HepG2 (cell line): ENCODE results near the gene C3orf18. TPM values are rescaled to one million over a fixed set of nuclear protein-coding genes. Genes with fewer than 3 reads are reported as not detected.

Experiments
- ATAC-seq: fragments of 200-7000 bp; cut with Tn5 transposase; 3 replicates; pipeline ENCODE4 v1.9.1; 2020; ENCODE audit warnings: mild to moderate bottlenecking, moderate library complexity
- BruUV-seq: library from RNA; stranded (reverse); fragments of 400-500 nt; replicated peaks from 2 replicates; lab custom pipeline; 2021; lab: Mats Ljungman, UMichigan
- CTCF ChIA-PET: fragments of 300-600 bp; formaldehyde crosslinking; extraction: SDS; loops from one replicate; lab custom pipeline; 2021; ENCODE audit warnings: low total read pairs, inconsistent platforms, low intra/inter-chr PET ratio; lab: Yijun Ruan, JAX
- POLR2A ChIA-PET: fragments of 350-600 bp; sonication (Branson Sonifier 250); formaldehyde crosslinking; loops from one replicate; lab custom pipeline; 2020; ENCODE audit warnings: antibody characterized with exemption, inconsistent platforms; lab: Yijun Ruan, JAX
- DNase-seq: peaks from one replicate; pipeline ENCODE4 v3.0.0-alpha.2; 2015; ENCODE audit warnings: low spot score
- FAIRE-seq: peaks from 3 replicates; lab custom pipeline; 2011; peaks lifted over from hg19 to GRCh38; lab: Jason Lieb, UNC
- H2AFZ ChIP-seq: one replicate; pipeline ENCODE4 v1.6.1; 2011; ENCODE audit warnings: low read length, inconsistent platforms
- H3K27ac ChIP-seq: fragments of 300-600 bp; 3 replicates; pipeline ENCODE4 v1.8.0; 2011; ENCODE audit warnings: mixed run types, mild to moderate bottlenecking, mixed read lengths, low read length, inconsistent platforms; ENCODE audit not compliant: insufficient read depth; ENCODE audit errors: extremely low read length
- H3K27me3 ChIP-seq, 2 experiments: fragments of 200-600 bp in 1 of 2; 2 replicates in 1 of 2; 3 replicates in 1 of 2; pipeline versions ENCODE4 v1.6.0 to v1.8.0; 2011; ENCODE audit warnings: low read length in 2 of 2, mild to moderate bottlenecking in 2 of 2, moderate library complexity in 2 of 2, inconsistent platforms in 1 of 2; ENCODE audit not compliant: insufficient read depth in 2 of 2, control insufficient read depth in 1 of 2
- H3K36me3 ChIP-seq, 2 experiments: fragments of 200-600 bp in 1 of 2; replicated peaks in 1 of 2; 2 replicates in 1 of 2; 3 replicates in 1 of 2; pipeline versions ENCODE4 v1.5.1 to v1.8.0; 2011; ENCODE audit warnings: low read length in 2 of 2, inconsistent platforms in 1 of 2; ENCODE audit not compliant: insufficient read depth in 2 of 2, control insufficient read depth in 1 of 2
- H3K4me1 ChIP-seq: 2 replicates; pipeline ENCODE4 v1.5.1; 2012; ENCODE audit warnings: low read length, inconsistent platforms; ENCODE audit not compliant: insufficient read depth
- H3K4me2 ChIP-seq: 2 replicates; pipeline ENCODE4 v1.6.0; 2011; ENCODE audit warnings: low read depth, low read length, inconsistent platforms
- H3K4me3 ChIP-seq, 3 experiments: fragments of 200-600 bp in 1 of 3; sonication (generic), shearing (Covaris generic) in 1 of 3; replicated peaks in 1 of 3; 2 replicates each; pipeline ENCODE4 v1.5.1; 2011 to 2016; ENCODE audit warnings: low read length in 3 of 3, inconsistent platforms in 2 of 3, low read depth in 2 of 3, mild to moderate bottlenecking in 2 of 3, control low read depth in 1 of 3, mixed read lengths in 1 of 3; ENCODE audit not compliant: insufficient read depth in 1 of 3
- H3K79me2 ChIP-seq: one replicate; pipeline ENCODE4 v1.6.1; 2011; ENCODE audit warnings: low read length, inconsistent platforms; ENCODE audit not compliant: insufficient read depth
- H3K9ac ChIP-seq: 2 replicates; pipeline ENCODE4 v1.6.0; 2011; ENCODE audit warnings: mild to moderate bottlenecking, low read depth, low read length, inconsistent platforms; ENCODE audit not compliant: insufficient read depth
- H3K9me3 ChIP-seq: 2 replicates; pipeline ENCODE4 v1.5.1; 2012; ENCODE audit warnings: mild to moderate bottlenecking, low read length
- H4K20me1 ChIP-seq: 2 replicates; pipeline ENCODE4 v1.6.0; 2011; ENCODE audit warnings: inconsistent platforms, mild to moderate bottlenecking, low read length, moderate library complexity; ENCODE audit not compliant: insufficient read depth
- EEA1 ChIP-seq: sonication (generic); formaldehyde crosslinking; IDR thresholded peaks from 2 replicates; pipeline ENCODE4 v1.5.1; 2020; ENCODE audit warnings: mild to moderate bottlenecking, missing genetic modification reagents, borderline replicate concordance
- HCFC1 ChIP-seq: fragments of 150-350 bp; IDR thresholded peaks from 2 replicates; pipeline ENCODE4 v1.6.1; 2014; ENCODE audit warnings: low read depth, low read length
- NCOR1 ChIP-seq: fragments of 200-600 bp; sonication (generic); IDR thresholded peaks from 2 replicates; pipeline ENCODE4 v1.7.0; 2017; ENCODE audit warnings: antibody characterized with exemption, low read length, borderline replicate concordance
- ZNF263 ChIP-seq: sonication (generic); formaldehyde crosslinking; IDR thresholded peaks from 2 replicates; pipeline ENCODE4 v1.4.0; 2020; ENCODE audit warnings: missing genetic modification reagents
- ZNF329 ChIP-seq: sonication (generic); formaldehyde crosslinking; IDR thresholded peaks from 2 replicates; pipeline ENCODE4 v1.9.0; 2021; ENCODE audit warnings: low read depth, mild to moderate bottlenecking, missing genetic modification reagents
- WGBS: methylation state at CpG from one replicate; pipeline ENCODE4 v1.1.6; 2017; ENCODE audit warnings: low lambda C conversion rate; 5-methylcytosine and 5-hydroxymethylcytosine counted together
- in situ Hi-C: cut with HindIII; loops from 2 replicates; pipeline ENCODE4 v1.10.0; 2017; ENCODE audit warnings: low pct_unique_long_range_greater_than_20kb; ENCODE audit not compliant: extremely low pct_ligation_motif_present
- intact Hi-C: fragments of 100-400 bp; cut with micrococcal nuclease; formaldehyde crosslinking; loops from one replicate; pipeline ENCODE4 v1.10.0; 2022; ENCODE audit not compliant: unreplicated experiment
- polyA plus RNA-seq, 8 experiments: library from polyadenylated mRNA; depleted of rRNA in 3 of 8; stranded (reverse) in 7 of 8; unstranded in 1 of 8; fragments of >200 nt; fragmentation: Illumina TruSeq in 4 of 8; extraction: Trizol in 4 of 8; gene quantifications; 2 replicates each; pipeline versions ENCODE4 v1.2.1 to v1.2.3, GENCODE V29; 2011 to 2016; ENCODE audit warnings: low read depth in 4 of 8, missing spikeins in 1 of 8, mixed read lengths in 1 of 8; ENCODE audit not compliant: insufficient read depth in 1 of 8
- total RNA-seq, 5 experiments: library from RNA; depleted of rRNA; stranded (reverse); fragments of >200 nt; fragmentation: Illumina TruSeq; extraction: Trizol; gene quantifications; 2 replicates each; pipeline ENCODE4 v1.2.3, GENCODE V29; 2016; ENCODE audit warnings: low read depth in 1 of 5
- TF ChIP-seq, protein P1 (sequence below): sonication (generic); formaldehyde crosslinking; IDR thresholded peaks from 2 replicates; pipeline ENCODE4 v1.5.1; 2020; ENCODE audit warnings: mild to moderate bottlenecking, missing genetic modification reagents, moderate library complexity
- TF ChIP-seq, protein P2 (sequence below): sonication (generic); formaldehyde crosslinking; IDR thresholded peaks from 2 replicates; pipeline ENCODE4 v1.8.1; 2023; ENCODE audit warnings: missing genetic modification reagents, mild to moderate bottlenecking, borderline replicate concordance
- TF ChIP-seq, protein P3 (sequence below): sonication (generic); formaldehyde crosslinking; IDR thresholded peaks from 2 replicates; pipeline ENCODE4 v1.9.0; 2021; ENCODE audit warnings: mild to moderate bottlenecking, missing genetic modification reagents
- TF ChIP-seq, protein P4 (sequence below): sonication (generic); formaldehyde crosslinking; IDR thresholded peaks from 2 replicates; pipeline ENCODE4 v1.9.0; 2022; ENCODE audit warnings: missing genetic modification reagents, mild to moderate bottlenecking, borderline replicate concordance

Gene C3orf18
- total and polyA plus RNA-seq, 2 of the 13 experiments (the other 11 are each of a cell fraction or from before 2014, with no cell fraction given), result 1.6 to 4.8 TPM

DNA sequence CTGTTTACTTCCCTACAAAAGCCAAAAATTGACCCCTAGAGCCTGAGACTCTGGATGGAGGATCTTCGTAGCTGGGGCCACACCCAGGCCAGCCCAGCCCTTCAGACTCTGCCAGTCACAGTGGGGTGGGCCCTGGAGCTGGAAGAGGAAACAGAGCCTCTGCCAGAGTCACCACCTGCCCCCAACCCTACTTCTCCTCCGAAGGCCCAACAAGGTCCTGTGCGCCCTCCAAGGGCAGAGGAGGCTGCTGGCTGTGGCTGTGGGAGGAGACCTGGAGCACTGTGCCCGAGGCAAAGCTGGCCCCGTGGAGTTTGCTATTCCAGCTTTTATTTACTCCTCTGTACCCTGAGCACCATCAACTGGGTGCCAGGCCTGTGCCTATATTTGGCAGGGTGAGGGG lies 25.0 kb upstream of the C3orf18 start (continued):
- TF ChIP-seq, protein P1, sequence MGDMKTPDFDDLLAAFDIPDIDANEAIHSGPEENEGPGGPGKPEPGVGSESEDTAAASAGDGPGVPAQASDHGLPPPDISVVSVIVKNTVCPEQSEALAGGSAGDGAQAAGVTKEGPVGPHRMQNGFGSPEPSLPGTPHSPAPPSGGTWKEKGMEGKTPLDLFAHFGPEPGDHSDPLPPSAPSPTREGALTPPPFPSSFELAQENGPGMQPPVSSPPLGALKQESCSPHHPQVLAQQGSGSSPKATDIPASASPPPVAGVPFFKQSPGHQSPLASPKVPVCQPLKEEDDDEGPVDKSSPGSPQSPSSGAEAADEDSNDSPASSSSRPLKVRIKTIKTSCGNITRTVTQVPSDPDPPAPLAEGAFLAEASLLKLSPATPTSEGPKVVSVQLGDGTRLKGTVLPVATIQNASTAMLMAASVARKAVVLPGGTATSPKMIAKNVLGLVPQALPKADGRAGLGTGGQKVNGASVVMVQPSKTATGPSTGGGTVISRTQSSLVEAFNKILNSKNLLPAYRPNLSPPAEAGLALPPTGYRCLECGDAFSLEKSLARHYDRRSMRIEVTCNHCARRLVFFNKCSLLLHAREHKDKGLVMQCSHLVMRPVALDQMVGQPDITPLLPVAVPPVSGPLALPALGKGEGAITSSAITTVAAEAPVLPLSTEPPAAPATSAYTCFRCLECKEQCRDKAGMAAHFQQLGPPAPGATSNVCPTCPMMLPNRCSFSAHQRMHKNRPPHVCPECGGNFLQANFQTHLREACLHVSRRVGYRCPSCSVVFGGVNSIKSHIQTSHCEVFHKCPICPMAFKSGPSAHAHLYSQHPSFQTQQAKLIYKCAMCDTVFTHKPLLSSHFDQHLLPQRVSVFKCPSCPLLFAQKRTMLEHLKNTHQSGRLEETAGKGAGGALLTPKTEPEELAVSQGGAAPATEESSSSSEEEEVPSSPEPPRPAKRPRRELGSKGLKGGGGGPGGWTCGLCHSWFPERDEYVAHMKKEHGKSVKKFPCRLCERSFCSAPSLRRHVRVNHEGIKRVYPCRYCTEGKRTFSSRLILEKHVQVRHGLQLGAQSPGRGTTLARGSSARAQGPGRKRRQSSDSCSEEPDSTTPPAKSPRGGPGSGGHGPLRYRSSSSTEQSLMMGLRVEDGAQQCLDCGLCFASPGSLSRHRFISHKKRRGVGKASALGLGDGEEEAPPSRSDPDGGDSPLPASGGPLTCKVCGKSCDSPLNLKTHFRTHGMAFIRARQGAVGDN (CRISPR knock-in tag), result peak; percentile 39
- TF ChIP-seq NCOR1, result no peak
- TF ChIP-seq EEA1 (CRISPR knock-in tag), result 0 out of 2 replicates have a peak, but pooled peaks have one; percentile 51
- TF ChIP-seq ZNF263, result peak; percentile 83
- no peak for TF ChIP-seq ZNF329 (CRISPR knock-in tag)
- TF ChIP-seq, protein P2, sequence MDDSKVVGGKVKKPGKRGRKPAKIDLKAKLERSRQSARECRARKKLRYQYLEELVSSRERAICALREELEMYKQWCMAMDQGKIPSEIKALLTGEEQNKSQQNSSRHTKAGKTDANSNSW, result no peak

DNA sequence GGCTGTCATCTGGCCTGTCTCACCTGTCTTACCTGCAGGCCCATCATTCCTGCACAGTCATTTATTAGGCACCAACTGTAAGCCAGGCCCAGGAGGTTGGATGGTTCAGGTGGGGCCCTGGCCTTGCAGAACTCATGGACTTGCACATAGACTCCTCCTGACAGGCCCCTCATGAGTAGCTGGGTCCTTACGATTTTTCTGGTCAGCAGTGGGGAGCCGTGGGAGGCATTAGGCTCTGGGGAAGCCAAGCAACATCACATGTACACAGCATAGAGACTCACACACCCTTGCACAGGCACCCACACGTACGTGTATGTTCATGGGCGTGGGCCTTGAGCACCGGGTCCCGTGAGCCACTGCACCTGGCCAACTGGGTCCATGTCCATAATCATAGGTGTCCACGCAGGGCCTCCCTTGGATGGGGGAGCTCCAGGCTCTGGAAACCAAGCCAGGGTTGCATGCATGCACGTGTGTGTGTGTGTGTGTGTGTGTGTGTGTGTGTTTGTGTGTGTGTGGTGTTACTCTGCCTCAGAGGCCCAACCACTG lies 23.7 kb upstream of the C3orf18 start:
- no peak for ATAC-seq
- Histone ChIP-seq H2AFZ (no peak overlapping the region), H3K36me3 (no peaks in the 10 kb centered on the region), H3K9me3 (no peaks in the 10 kb centered on the region), H3K79me2 (no peaks in the 10 kb centered on the region), H3K27ac (peak overlapping the region; percentile 60), H3K27me3 (no peaks in the 10 kb centered on the region; a peak in 1 of 5 replicates), H3K9ac (no peak overlapping the region), H4K20me1 (no peaks in the 10 kb centered on the region), H3K4me1 (peaks cover 90% of the 10 kb centered on the region), H3K4me3 (no peak overlapping the region), H3K4me2 (no peak overlapping the region)
- ChIA-PET POLR2A (interaction anchor here (1.3 to 5.7 kb wide), 5 partner anchors 10 to 288 kb away, joined by 3 to 176 read pairs (median 14); partner anchors contain the start of genes CISH, HEMK1 and HYAL1), CTCF (interaction anchor here (0.6 to 1.0 kb wide), 2 partner anchors 23 to 42 kb away, joined by 3 read pairs; no protein-coding TSS in a partner anchor)
- WGBS, result 20% methylated on average over 1 of the region's 9 CpGs
- no peak for DNase-seq
- intact Hi-C loops, result no loop called here
- FAIRE-seq, result no peak
- BruUV-seq, result no TSS peak
- in situ Hi-C loops, result no loop called here
- TF ChIP-seq, protein P3, sequence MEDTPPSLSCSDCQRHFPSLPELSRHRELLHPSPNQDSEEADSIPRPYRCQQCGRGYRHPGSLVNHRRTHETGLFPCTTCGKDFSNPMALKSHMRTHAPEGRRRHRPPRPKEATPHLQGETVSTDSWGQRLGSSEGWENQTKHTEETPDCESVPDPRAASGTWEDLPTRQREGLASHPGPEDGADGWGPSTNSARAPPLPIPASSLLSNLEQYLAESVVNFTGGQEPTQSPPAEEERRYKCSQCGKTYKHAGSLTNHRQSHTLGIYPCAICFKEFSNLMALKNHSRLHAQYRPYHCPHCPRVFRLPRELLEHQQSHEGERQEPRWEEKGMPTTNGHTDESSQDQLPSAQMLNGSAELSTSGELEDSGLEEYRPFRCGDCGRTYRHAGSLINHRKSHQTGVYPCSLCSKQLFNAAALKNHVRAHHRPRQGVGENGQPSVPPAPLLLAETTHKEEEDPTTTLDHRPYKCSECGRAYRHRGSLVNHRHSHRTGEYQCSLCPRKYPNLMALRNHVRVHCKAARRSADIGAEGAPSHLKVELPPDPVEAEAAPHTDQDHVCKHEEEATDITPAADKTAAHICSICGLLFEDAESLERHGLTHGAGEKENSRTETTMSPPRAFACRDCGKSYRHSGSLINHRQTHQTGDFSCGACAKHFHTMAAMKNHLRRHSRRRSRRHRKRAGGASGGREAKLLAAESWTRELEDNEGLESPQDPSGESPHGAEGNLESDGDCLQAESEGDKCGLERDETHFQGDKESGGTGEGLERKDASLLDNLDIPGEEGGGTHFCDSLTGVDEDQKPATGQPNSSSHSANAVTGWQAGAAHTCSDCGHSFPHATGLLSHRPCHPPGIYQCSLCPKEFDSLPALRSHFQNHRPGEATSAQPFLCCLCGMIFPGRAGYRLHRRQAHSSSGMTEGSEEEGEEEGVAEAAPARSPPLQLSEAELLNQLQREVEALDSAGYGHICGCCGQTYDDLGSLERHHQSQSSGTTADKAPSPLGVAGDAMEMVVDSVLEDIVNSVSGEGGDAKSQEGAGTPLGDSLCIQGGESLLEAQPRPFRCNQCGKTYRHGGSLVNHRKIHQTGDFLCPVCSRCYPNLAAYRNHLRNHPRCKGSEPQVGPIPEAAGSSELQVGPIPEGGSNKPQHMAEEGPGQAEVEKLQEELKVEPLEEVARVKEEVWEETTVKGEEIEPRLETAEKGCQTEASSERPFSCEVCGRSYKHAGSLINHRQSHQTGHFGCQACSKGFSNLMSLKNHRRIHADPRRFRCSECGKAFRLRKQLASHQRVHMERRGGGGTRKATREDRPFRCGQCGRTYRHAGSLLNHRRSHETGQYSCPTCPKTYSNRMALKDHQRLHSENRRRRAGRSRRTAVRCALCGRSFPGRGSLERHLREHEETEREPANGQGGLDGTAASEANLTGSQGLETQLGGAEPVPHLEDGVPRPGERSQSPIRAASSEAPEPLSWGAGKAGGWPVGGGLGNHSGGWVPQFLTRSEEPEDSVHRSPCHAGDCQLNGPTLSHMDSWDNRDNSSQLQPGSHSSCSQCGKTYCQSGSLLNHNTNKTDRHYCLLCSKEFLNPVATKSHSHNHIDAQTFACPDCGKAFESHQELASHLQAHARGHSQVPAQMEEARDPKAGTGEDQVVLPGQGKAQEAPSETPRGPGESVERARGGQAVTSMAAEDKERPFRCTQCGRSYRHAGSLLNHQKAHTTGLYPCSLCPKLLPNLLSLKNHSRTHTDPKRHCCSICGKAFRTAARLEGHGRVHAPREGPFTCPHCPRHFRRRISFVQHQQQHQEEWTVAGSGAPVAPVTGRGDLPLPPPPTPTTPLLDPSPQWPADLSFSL (CRISPR knock-in tag), result peak; percentile 72
- no peak for TF ChIP-seq HCFC1
- TF ChIP-seq, protein P4, sequence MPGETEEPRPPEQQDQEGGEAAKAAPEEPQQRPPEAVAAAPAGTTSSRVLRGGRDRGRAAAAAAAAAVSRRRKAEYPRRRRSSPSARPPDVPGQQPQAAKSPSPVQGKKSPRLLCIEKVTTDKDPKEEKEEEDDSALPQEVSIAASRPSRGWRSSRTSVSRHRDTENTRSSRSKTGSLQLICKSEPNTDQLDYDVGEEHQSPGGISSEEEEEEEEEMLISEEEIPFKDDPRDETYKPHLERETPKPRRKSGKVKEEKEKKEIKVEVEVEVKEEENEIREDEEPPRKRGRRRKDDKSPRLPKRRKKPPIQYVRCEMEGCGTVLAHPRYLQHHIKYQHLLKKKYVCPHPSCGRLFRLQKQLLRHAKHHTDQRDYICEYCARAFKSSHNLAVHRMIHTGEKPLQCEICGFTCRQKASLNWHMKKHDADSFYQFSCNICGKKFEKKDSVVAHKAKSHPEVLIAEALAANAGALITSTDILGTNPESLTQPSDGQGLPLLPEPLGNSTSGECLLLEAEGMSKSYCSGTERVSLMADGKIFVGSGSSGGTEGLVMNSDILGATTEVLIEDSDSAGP, result 0 out of 2 replicates have a peak, but pooled peaks have one; percentile 19
